RKO (cell line): ENCODE data around the gene SHMT2.

Experiments
- DNase-seq: peaks from one replicate; pipeline ENCODE4 v3.0.0-alpha.2; 2016; ENCODE audit warnings: low spot score

The SHMT2 gene

GRCh38 chr12:57198329-57198728 lies 31.2 kb upstream of the SHMT2 start:
- DNase-seq: no peak

- DNase-seq: no peak
Observed at GRCh38 chr12:57199191-57199590, 30.3 kb upstream of the SHMT2 start.

- no peak for DNase-seq
Observed at GRCh38 chr12:57200497-57200896, 29.0 kb upstream of the SHMT2 start.

- no peak for DNase-seq
Observed at GRCh38 chr12:57201219-57201618, 28.3 kb upstream of the SHMT2 start.

GRCh38 chr12:57201631-57202030 lies 27.9 kb upstream of the SHMT2 start:
- no peak for DNase-seq

- DNase-seq: no peak
Observed at GRCh38 chr12:57202321-57202720, 27.2 kb upstream of the SHMT2 start.

- DNase-seq: no peak
Observed at GRCh38 chr12:57203201-57203600, 26.3 kb upstream of the SHMT2 start.

- no peak for DNase-seq
Observed at GRCh38 chr12:57203791-57204190, 25.7 kb upstream of the SHMT2 start.

GRCh38 chr12:57204454-57204853 lies 25.1 kb upstream of the SHMT2 start:
- no peak for DNase-seq

- DNase-seq: no peak
Observed at GRCh38 chr12:57205186-57205585, 24.3 kb upstream of the SHMT2 start.

GRCh38 chr12:57205931-57206330 lies 23.6 kb upstream of the SHMT2 start:
- no peak for DNase-seq

GRCh38 chr12:57207731-57208630 lies 21.5 kb upstream of the SHMT2 start:
- no peak for DNase-seq

- DNase-seq: no peak
Observed at GRCh38 chr12:57208631-57209282, 20.8 kb upstream of the SHMT2 start.

GRCh38 chr12:57209916-57210315 lies 19.6 kb upstream of the SHMT2 start:
- DNase-seq: no peak

- DNase-seq: no peak
Observed at GRCh38 chr12:57210461-57210860, 19.1 kb upstream of the SHMT2 start.

- no peak for DNase-seq
Observed at GRCh38 chr12:57210926-57211692, 18.4 kb upstream of the SHMT2 start.

GRCh38 chr12:57211791-57212700 lies 17.5 kb upstream of the SHMT2 start:
- no peak for DNase-seq

GRCh38 chr12:57212701-57213057 lies 16.8 kb upstream of the SHMT2 start:
- no peak for DNase-seq

- peak; percentile 87 for DNase-seq
Observed at GRCh38 chr12:57213058-57213715, 16.3 kb upstream of the SHMT2 start.

- no peak for DNase-seq
Observed at GRCh38 chr12:57213763-57214397, 15.6 kb upstream of the SHMT2 start.

- peak; percentile 84 for DNase-seq
Observed at GRCh38 chr12:57214398-57214781, 15.1 kb upstream of the SHMT2 start.
